ENCODE data around the gene TMEM151B.
A peak's percentile ranks its signal among the peaks of the same experiment; 100 is the strongest.
"Not testable (repeated sequence)": the region's sequence is repeated elsewhere in the genome, so short reads cannot be mapped to it uniquely, and the experiment has no call there.

Gene TMEM151B

GRCh38 chr6:44327096-44327495 is 56.8 kb downstream of the TMEM151B start:
- FAIRE-seq (no peak), DNase-seq (ENCODE audit: insufficient read length, low spot score) (no peak)

- DNase-seq (ENCODE audit: insufficient read length, low spot score): no peak
- no peak for FAIRE-seq
Measured at GRCh38 chr6:44327760-44328159, 57.5 kb downstream of the TMEM151B start.

- DNase-seq (ENCODE audit: insufficient read length, low spot score); FAIRE-seq: not testable (repeated sequence)
Measured at GRCh38 chr6:44328203-44328602, 58.0 kb downstream of the TMEM151B start.

GRCh38 chr6:44329858-44330257 is 59.6 kb downstream of the TMEM151B start:
- FAIRE-seq (no peak), DNase-seq (ENCODE audit: insufficient read length, low spot score) (no peak)

GRCh38 chr6:44332585-44332984 is 62.3 kb downstream of the TMEM151B start:
- DNase-seq (ENCODE audit: insufficient read length, low spot score) (no peak), FAIRE-seq (no peak)

GRCh38 chr6:44333273-44333919 is 63.1 kb downstream of the TMEM151B start:
- FAIRE-seq (no peak), DNase-seq (ENCODE audit: insufficient read length, low spot score) (no peak)

- DNase-seq (ENCODE audit: insufficient read length, low spot score): no peak
Measured at GRCh38 chr6:44333942-44334341, 63.7 kb downstream of the TMEM151B start.

GRCh38 chr6:44335631-44336030 is 65.4 kb downstream of the TMEM151B start:
- no peak for FAIRE-seq

More at GRCh38 chr6:44333942-44334341, 63.7 kb downstream of the TMEM151B start:
- FAIRE-seq: no peak

GRCh38 chr6:44338228-44339122 is 68.2 kb downstream of the TMEM151B start:
- peak; percentile 58 for DNase-seq (ENCODE audit: insufficient read length, low spot score)
- peak; percentile 97 for FAIRE-seq

More at GRCh38 chr6:44335631-44336030, 65.4 kb downstream of the TMEM151B start:
- DNase-seq (ENCODE audit: insufficient read length, low spot score): no peak

GRCh38 chr6:44339301-44339700 is 69.1 kb downstream of the TMEM151B start:
- FAIRE-seq (no peak), DNase-seq (ENCODE audit: insufficient read length, low spot score) (no peak)

- FAIRE-seq (no peak), DNase-seq (ENCODE audit: insufficient read length, low spot score) (no peak)
Measured at GRCh38 chr6:44339763-44340625, 69.7 kb downstream of the TMEM151B start.

GRCh38 chr6:44341095-44341890 is 71.0 kb downstream of the TMEM151B start:
- no peak for FAIRE-seq
- DNase-seq (ENCODE audit: insufficient read length, low spot score): no peak

- DNase-seq (ENCODE audit: insufficient read length, low spot score): no peak
- FAIRE-seq: no peak
Measured at GRCh38 chr6:44342052-44342451, 71.8 kb downstream of the TMEM151B start.

GRCh38 chr6:44342489-44342888 is 72.2 kb downstream of the TMEM151B start, which contains the start of gene SPATS1:
Gene SPATS1, plus strand, starts transcription at chr6:44342650. Its CDS starts 446 bp downstream, at chr6:44343096.
- no peak for FAIRE-seq

GRCh38 chr6:44346818-44347217 is 76.6 kb downstream of the TMEM151B start:
- not testable (repeated sequence) for FAIRE-seq; DNase-seq (ENCODE audit: insufficient read length, low spot score)

More at GRCh38 chr6:44342489-44342888, 72.2 kb downstream of the TMEM151B start, which contains the start of gene SPATS1:
- no peak for DNase-seq (ENCODE audit: insufficient read length, low spot score)

GRCh38 chr6:44349904-44350649 is 79.8 kb downstream of the TMEM151B start:
- no peak for FAIRE-seq
- DNase-seq (ENCODE audit: insufficient read length, low spot score): no peak

GRCh38 chr6:44350650-44350994 is 80.4 kb downstream of the TMEM151B start:
- FAIRE-seq; DNase-seq (ENCODE audit: insufficient read length, low spot score): not testable (repeated sequence)

- FAIRE-seq (no peak), DNase-seq (ENCODE audit: insufficient read length, low spot score) (no peak)
Measured at GRCh38 chr6:44352259-44352658, 82.0 kb downstream of the TMEM151B start.

GRCh38 chr6:44353336-44353735 is 83.1 kb downstream of the TMEM151B start:
- FAIRE-seq (no peak), DNase-seq (ENCODE audit: insufficient read length, low spot score) (no peak)
